Activated naive CD8-positive, alpha-beta T cell treated with anti-CD3 and anti-CD28 coated beads, Interleukin-2, amount 10 ng/mL, durations not matched to agents 7 days and 5 days (primary cell): ENCODE results near the gene CEP63. TPM values are rescaled to one million over a fixed set of nuclear protein-coding genes. Genes with fewer than 3 reads are reported as not detected.

Experiments used
- ATAC-seq: fragments of 150-1000 bp; cut with Tn5 transposase; one replicate; pipeline ENCODE4 v1.10.0; 2021; ENCODE audit warnings: low read depth, moderate library complexity
- POLR2A ChIA-PET: fragments of 350-600 bp; sonication (Branson Sonifier 250); formaldehyde crosslinking; loops from one replicate; lab custom pipeline; 2021; ENCODE audit warnings: antibody characterized with exemption; lab: Charles Lee
- DNase-seq: peaks from one replicate; pipeline ENCODE4 v3.0.0; 2021
- H3K27ac Mint-ChIP-seq: one replicate; pipeline ENCODE4 v1.8.0; 2022; ENCODE audit warnings: mild to moderate bottlenecking, mixed read lengths
- H3K27me3 Mint-ChIP-seq: one replicate; pipeline ENCODE4 v1.8.0; 2022; ENCODE audit warnings: mild to moderate bottlenecking, moderate library complexity, mixed read lengths
- H3K36me3 Mint-ChIP-seq: one replicate; pipeline ENCODE4 v1.8.0; 2021; ENCODE audit warnings: mild to moderate bottlenecking, mixed read lengths
- H3K4me1 Mint-ChIP-seq: one replicate; pipeline ENCODE4 v1.8.0; 2021; ENCODE audit warnings: mixed read lengths
- H3K4me3 Mint-ChIP-seq: one replicate; pipeline ENCODE4 v1.8.0; 2022; ENCODE audit warnings: mild to moderate bottlenecking, moderate library complexity, mixed read lengths
- H3K9me3 Mint-ChIP-seq: one replicate; pipeline ENCODE4 v1.8.0; 2021; ENCODE audit warnings: mixed read lengths
- total RNA-seq, 2 experiments: library from RNA; stranded (reverse); gene quantifications; one replicate each; pipeline ENCODE4 v1.2.3, GENCODE V29; 2021

The CEP63 gene
- total RNA-seq, 2 experiments from 2014 or later = 25.2 to 26.3 TPM

GRCh38 chr3:134458406-134458945, 27.4 kb upstream of the CEP63 start:
- DNase-seq (no peak), ATAC-seq (no peak)
- Mint-ChIP-seq H3K27ac (no peak overlapping the region), H3K36me3 (no peaks in the 10 kb centered on the region), H3K4me1 (no peaks in the 10 kb centered on the region), H3K4me3 (no peak overlapping the region), H3K27me3 (peaks cover 36% of the 10 kb centered on the region), H3K9me3 (no peaks in the 10 kb centered on the region)
- POLR2A ChIA-PET = no interaction called here

- Mint-ChIP-seq H3K27ac (no peak overlapping the region), H3K36me3 (no peaks in the 10 kb centered on the region), H3K27me3 (peaks cover 32% of the 10 kb centered on the region), H3K9me3 (no peaks in the 10 kb centered on the region), H3K4me3 (no peak overlapping the region), H3K4me1 (no peaks in the 10 kb centered on the region)
- ATAC-seq (no peak), DNase-seq (no peak)
- POLR2A ChIA-PET = no interaction called here
Observed at GRCh38 chr3:134459562-134459961, 26.3 kb upstream of the CEP63 start.

GRCh38 chr3:134460965-134461364, 24.9 kb upstream of the CEP63 start:
- no peak overlapping the region for H3K27ac Mint-ChIP-seq
- POLR2A ChIA-PET = no interaction called here
- H3K36me3 Mint-ChIP-seq = no peaks in the 10 kb centered on the region
- peaks cover 25% of the 10 kb centered on the region for H3K27me3 Mint-ChIP-seq
- no peaks in the 10 kb centered on the region for H3K9me3 Mint-ChIP-seq
- ATAC-seq = no peak
- DNase-seq = no peak
- no peaks in the 10 kb centered on the region for H3K4me1 Mint-ChIP-seq
- no peak overlapping the region for H3K4me3 Mint-ChIP-seq

- Mint-ChIP-seq H3K4me3 (no peak overlapping the region), H3K4me1 (no peaks in the 10 kb centered on the region), H3K27ac (no peak overlapping the region)
Observed at GRCh38 chr3:134462331-134462941, 23.4 kb upstream of the CEP63 start.

GRCh38 chr3:134463676-134464063, 22.2 kb upstream of the CEP63 start:
- H3K36me3 Mint-ChIP-seq = no peaks in the 10 kb centered on the region
- DNase-seq = no peak
- peaks cover 13% of the 10 kb centered on the region for H3K27me3 Mint-ChIP-seq
- no peak overlapping the region for H3K4me3 Mint-ChIP-seq
- no peak overlapping the region for H3K27ac Mint-ChIP-seq
- H3K9me3 Mint-ChIP-seq = no peaks in the 10 kb centered on the region
- ATAC-seq = no peak
- no peaks in the 10 kb centered on the region for H3K4me1 Mint-ChIP-seq
- POLR2A ChIA-PET = no interaction called here

More at GRCh38 chr3:134462331-134462941, 23.4 kb upstream of the CEP63 start:
- no peaks in the 10 kb centered on the region for H3K36me3 Mint-ChIP-seq
- peaks cover 21% of the 10 kb centered on the region for H3K27me3 Mint-ChIP-seq
- POLR2A ChIA-PET = no interaction called here
- H3K9me3 Mint-ChIP-seq = no peaks in the 10 kb centered on the region
- ATAC-seq (no peak), DNase-seq (no peak)

GRCh38 chr3:134464064-134464688, 21.7 kb upstream of the CEP63 start:
- no peak overlapping the region for H3K27ac Mint-ChIP-seq
- peaks cover 13% of the 10 kb centered on the region for H3K27me3 Mint-ChIP-seq
- no peak for ATAC-seq
- DNase-seq = no peak
- H3K4me1 Mint-ChIP-seq = no peaks in the 10 kb centered on the region
- POLR2A ChIA-PET = no interaction called here
- no peaks in the 10 kb centered on the region for H3K9me3 Mint-ChIP-seq
- no peaks in the 10 kb centered on the region for H3K36me3 Mint-ChIP-seq
- no peak overlapping the region for H3K4me3 Mint-ChIP-seq

GRCh38 chr3:134464689-134465365, 21.0 kb upstream of the CEP63 start:
- no peak for ATAC-seq
- Mint-ChIP-seq H3K27ac (no peak overlapping the region), H3K4me1 (no peaks in the 10 kb centered on the region), H3K9me3 (no peaks in the 10 kb centered on the region), H3K27me3 (peaks cover 10% of the 10 kb centered on the region), H3K4me3 (no peak overlapping the region), H3K36me3 (no peaks in the 10 kb centered on the region)
- POLR2A ChIA-PET = no interaction called here
- DNase-seq = no peak

- H3K4me3 Mint-ChIP-seq = no peak overlapping the region
- H3K9me3 Mint-ChIP-seq = no peaks in the 10 kb centered on the region
- DNase-seq = no peak
- H3K27ac Mint-ChIP-seq = no peak overlapping the region
- POLR2A ChIA-PET = no interaction called here
- ATAC-seq = no peak
- no peaks in the 10 kb centered on the region for H3K4me1 Mint-ChIP-seq
- H3K36me3 Mint-ChIP-seq = no peaks in the 10 kb centered on the region
- peaks cover 7% of the 10 kb centered on the region for H3K27me3 Mint-ChIP-seq
Observed at GRCh38 chr3:134466331-134466730, 19.5 kb upstream of the CEP63 start.

GRCh38 chr3:134468519-134468918, 17.3 kb upstream of the CEP63 start:
- H3K27ac Mint-ChIP-seq = no peak overlapping the region
- no peak overlapping the region for H3K4me3 Mint-ChIP-seq
- DNase-seq (no peak), ATAC-seq (no peak)
- POLR2A ChIA-PET = no interaction called here
- H3K36me3 Mint-ChIP-seq = no peaks in the 10 kb centered on the region
- no peaks in the 10 kb centered on the region for H3K27me3 Mint-ChIP-seq
- no peaks in the 10 kb centered on the region for H3K4me1 Mint-ChIP-seq
- no peaks in the 10 kb centered on the region for H3K9me3 Mint-ChIP-seq

GRCh38 chr3:134471521-134472193, 14.2 kb upstream of the CEP63 start:
- no peaks in the 10 kb centered on the region for H3K36me3 Mint-ChIP-seq
- H3K4me3 Mint-ChIP-seq = no peak overlapping the region
- H3K27ac Mint-ChIP-seq = no peak overlapping the region
- H3K4me1 Mint-ChIP-seq = no peaks in the 10 kb centered on the region
- POLR2A ChIA-PET = no interaction called here
- no peaks in the 10 kb centered on the region for H3K9me3 Mint-ChIP-seq
- DNase-seq = no peak
- no peaks in the 10 kb centered on the region for H3K27me3 Mint-ChIP-seq
- ATAC-seq = no peak

- DNase-seq = no peak
- H3K27me3 Mint-ChIP-seq = no peaks in the 10 kb centered on the region
- peaks cover 2% of the 10 kb centered on the region for H3K36me3 Mint-ChIP-seq
- no peak for ATAC-seq
- no peaks in the 10 kb centered on the region for H3K9me3 Mint-ChIP-seq
- POLR2A ChIA-PET = interaction anchor here (1.4 kb wide), 1 partner anchor 165 kb away, joined by 3 read pairs; no protein-coding TSS in a partner anchor
- H3K4me3 Mint-ChIP-seq = no peak overlapping the region
- no peaks in the 10 kb centered on the region for H3K4me1 Mint-ChIP-seq
- no peak overlapping the region for H3K27ac Mint-ChIP-seq
Observed at GRCh38 chr3:134472831-134473230, 13.0 kb upstream of the CEP63 start.

GRCh38 chr3:134473868-134474546, 11.8 kb upstream of the CEP63 start:
- Mint-ChIP-seq H3K27ac (no peak overlapping the region), H3K36me3 (peaks cover 2% of the 10 kb centered on the region), H3K4me3 (no peak overlapping the region), H3K9me3 (no peaks in the 10 kb centered on the region), H3K4me1 (no peaks in the 10 kb centered on the region), H3K27me3 (no peaks in the 10 kb centered on the region)
- no peak for ATAC-seq
- DNase-seq = peak; percentile 49
- POLR2A ChIA-PET = interaction anchor here (0.6 to 1.4 kb wide), 2 partner anchors 15 to 166 kb away, joined by 3 read pairs; no protein-coding TSS in a partner anchor

- DNase-seq = no peak
- H3K4me3 Mint-ChIP-seq = no peak overlapping the region
- no peak overlapping the region for H3K27ac Mint-ChIP-seq
- POLR2A ChIA-PET = interaction anchor here (0.6 to 1.5 kb wide), 2 partner anchors 11 to 167 kb away, joined by 3 to 5 read pairs; partner anchors contain the start of genes ANAPC13 and CEP63
- peaks cover 2% of the 10 kb centered on the region for H3K36me3 Mint-ChIP-seq
- H3K27me3 Mint-ChIP-seq = no peaks in the 10 kb centered on the region
- no peaks in the 10 kb centered on the region for H3K9me3 Mint-ChIP-seq
- H3K4me1 Mint-ChIP-seq = no peaks in the 10 kb centered on the region
- ATAC-seq = no peak
Observed at GRCh38 chr3:134474956-134475355, 10.9 kb upstream of the CEP63 start.
